Effector memory CD4-positive, alpha-beta T cell (primary cell): Measurements from ENCODE around the gene GNG13.

Experiments used
- DNase-seq, 3 donors: peaks; one replicate each; pipeline ENCODE4 v3.0.0-alpha.2; 2020
- H3K27ac ChIP-seq: 2 replicates; pipeline ENCODE4 v1.7.0; 2013; ENCODE audit warnings: mild to moderate bottlenecking, low read length, moderate library complexity; ENCODE audit not compliant: insufficient read depth, poor library complexity, severe bottlenecking
- H3K27me3 ChIP-seq: replicated peaks from 2 replicates; pipeline ENCODE4 v1.7.0; 2013; ENCODE audit warnings: mild to moderate bottlenecking, low read length; ENCODE audit not compliant: insufficient read depth, control insufficient read depth, poor library complexity, severe bottlenecking
- H3K36me3 ChIP-seq: 2 replicates; pipeline ENCODE4 v1.7.0; 2013; ENCODE audit warnings: mild to moderate bottlenecking, low read length, moderate library complexity; ENCODE audit not compliant: control insufficient read depth, insufficient read depth
- H3K4me1 ChIP-seq: 2 replicates; pipeline ENCODE4 v1.7.0; 2013; ENCODE audit warnings: low read length, mild to moderate bottlenecking; ENCODE audit not compliant: control insufficient read depth, insufficient read depth, poor library complexity, severe bottlenecking
- H3K4me3 ChIP-seq: 2 replicates; pipeline ENCODE4 v1.7.0; 2013; ENCODE audit warnings: low read length, low read depth, mild to moderate bottlenecking; ENCODE audit not compliant: insufficient read depth, poor library complexity, severe bottlenecking
- H3K9me3 ChIP-seq: 2 replicates; pipeline ENCODE4 v1.7.0; 2013; ENCODE audit warnings: mild to moderate bottlenecking, low read length, moderate library complexity; ENCODE audit not compliant: control insufficient read depth

GNG13 gene

DNA sequence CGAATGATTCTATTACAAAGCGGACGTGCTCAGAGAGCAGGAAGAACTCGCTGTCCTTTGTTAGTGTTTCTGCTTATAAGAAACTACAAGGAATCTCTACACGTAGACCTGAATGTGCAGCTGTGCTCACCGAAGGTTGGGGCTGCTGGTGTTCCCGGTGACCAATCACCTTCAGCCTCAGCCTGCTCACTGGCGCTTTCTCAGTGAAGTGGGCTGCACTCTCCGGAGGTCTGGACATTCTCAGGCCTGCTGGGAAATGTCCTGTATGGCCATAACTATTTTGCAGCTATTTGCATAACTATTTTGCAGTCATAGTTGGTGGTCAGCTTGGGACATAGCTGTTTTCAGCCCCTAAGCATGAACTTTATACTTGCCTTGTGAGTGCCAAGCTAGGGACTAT is 50.0 kb downstream of the GNG13 start:
- Histone ChIP-seq H3K36me3 (no peaks in the 10 kb centered on the region), H3K9me3 (no peaks in the 10 kb centered on the region), H3K4me3 (no peak overlapping the region), H3K27me3 (no peaks in the 10 kb centered on the region), H3K4me1 (no peaks in the 10 kb centered on the region), H3K27ac (no peak overlapping the region)
- DNase-seq = no peak

DNA sequence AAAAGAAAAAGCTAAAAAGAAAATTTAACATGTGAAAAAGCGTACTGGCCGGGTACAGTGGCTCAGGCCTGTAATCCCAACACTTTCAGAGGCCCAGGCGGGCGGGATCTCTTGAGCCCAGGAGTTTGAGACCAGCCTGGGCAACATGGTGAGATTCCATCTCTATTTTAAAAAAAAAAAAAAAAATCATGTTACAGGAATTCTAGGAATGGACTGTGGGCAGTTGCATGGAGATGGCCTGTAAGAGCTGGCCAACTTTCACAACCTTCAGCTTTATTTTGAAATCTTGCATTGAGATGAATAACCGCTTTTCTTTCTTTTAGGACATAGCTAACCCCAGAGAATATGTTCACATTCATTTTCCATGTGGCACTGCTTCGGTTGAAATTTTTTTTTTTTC is 51.5 kb downstream of the GNG13 start:
- Histone ChIP-seq H3K36me3 (no peaks in the 10 kb centered on the region), H3K4me1 (no peaks in the 10 kb centered on the region), H3K27me3 (no peaks in the 10 kb centered on the region), H3K27ac (no peak overlapping the region), H3K4me3 (no peak overlapping the region), H3K9me3 (no peaks in the 10 kb centered on the region)
- DNase-seq = no peak
